ENCODE results near the gene PAF1. TPM values are rescaled to one million over a fixed set of nuclear protein-coding genes. Genes with fewer than 3 reads are reported as not detected.

PAF1 gene
- total RNA-seq (2021; ENCODE audit: unreplicated experiment) (901 TPM), Bru-seq, nascent RNA (percentile 100 among the genes with signal in this experiment), BruChase-seq, experiment 1, labeled RNA remaining after a 2-hour chase (percentile 100 among the genes with signal in this experiment), BruChase-seq, experiment 2, labeled RNA remaining after a 6-hour chase (percentile 100 among the genes with signal in this experiment)
- polyA plus RNA-seq (2012; ENCODE audit: insufficient read length), result 1,335 TPM
- long read RNA-seq, transcript PAF1-201 (14 exons, 2,066 nt), result major isoform, 1,234 of 2,288 reads
- long read RNA-seq, partial matches to known transcripts, result 218 of 2,288 reads
- long read RNA-seq, other reads (novel, unspliced or antisense), result 835 of 2,288 reads

DNA sequence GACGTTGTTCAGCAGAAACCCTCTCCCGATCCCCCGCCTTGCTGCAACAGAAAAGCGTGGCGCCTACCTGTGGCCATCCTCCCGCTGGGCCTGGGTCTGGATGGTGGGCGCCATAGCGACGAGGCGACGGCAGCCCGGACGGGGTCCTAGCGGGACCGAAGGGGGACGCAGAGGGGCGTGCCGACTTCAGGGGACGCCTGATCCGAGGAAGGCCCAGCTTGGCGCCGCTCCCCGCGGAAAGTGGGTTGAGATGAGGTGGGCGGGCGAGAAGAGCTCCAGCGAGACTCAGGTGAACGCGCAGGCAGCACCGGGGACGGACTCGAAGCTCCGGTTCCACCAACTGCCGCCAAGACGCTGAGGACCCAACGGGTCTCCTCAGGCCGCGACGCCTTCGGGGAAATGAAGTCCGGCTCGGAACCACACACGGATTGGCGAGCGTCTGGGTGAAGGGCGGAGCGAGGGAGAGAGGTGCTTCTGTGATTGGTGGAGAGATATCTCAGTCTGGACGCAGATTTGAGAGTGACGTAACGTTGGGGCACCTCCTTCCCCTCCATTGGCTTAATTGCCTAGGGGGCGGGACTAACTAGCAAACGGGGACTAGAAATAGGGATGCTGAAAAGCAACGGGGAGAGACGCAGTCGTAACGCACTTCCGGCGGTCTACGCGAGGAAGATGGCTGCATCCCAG lies at the start of gene PAF1, which contains the start of gene MED29:
PAF1 (minus strand) TSS at position 356 of the 687 bp plus-strand sequence; CDS start at position 114, 242 bp downstream.
MED29 (plus strand) TSS at position 628 of the 687 bp plus-strand sequence; CDS start at position 673, 45 bp downstream.
- POLR2A ChIA-PET, result interaction anchor here (0.5 to 6.4 kb wide), 49 partner anchors 8 to 894 kb away, joined by 3 to 145 read pairs (median 6); partner anchors contain the start of genes DYRK1B, EID2, LRFN1 and PLEKHG2
- Histone ChIP-seq H3K4me3 (ENCODE audit: low read depth in 2 of 2, low read length in 2 of 2) (peak within 1 kb of the TSS; percentile 39 to 51), H3K4me1 (ENCODE audit: control insufficient read depth, insufficient read depth, low read length) (peaks cover 24% of the 10 kb centered on the region), H3K36me3 (ENCODE audit: control insufficient read depth, insufficient read depth, low read length) (peaks cover 54% of the 10 kb centered on the region), H3K27ac (ENCODE audit: low read length) (peak within 1 kb of the TSS; percentile 86), H3K27me3 (ENCODE audit: control insufficient read depth, insufficient read depth, low read length) (no peaks in the 10 kb centered on the region), H3K9me3 (ENCODE audit: control insufficient read depth, insufficient read depth, low read depth, low read length) (no peaks in the 10 kb centered on the region)
- TF ChIP-seq REST (IDR thresholded peaks at IDR 0.05; ENCODE audit: insufficient read depth in 1 of 2, low read depth in 2 of 2, low read length in 1 of 2), result no peak
- TF ChIP-seq TCF7L2 (IDR thresholded peaks at IDR 0.05; ENCODE audit: low read depth, low read length), result no peak
- TF ChIP-seq POLR2AphosphoS5 (IDR thresholded peaks at IDR 0.05; ENCODE audit: low read depth, low read length), result no peak
- TF ChIP-seq CTCF (IDR thresholded peaks at IDR 0.05), result no peak
- no peak for TF ChIP-seq SIN3A (IDR thresholded peaks at IDR 0.05; ENCODE audit: borderline replicate concordance, insufficient read depth, low read depth, low read length)
- in situ Hi-C loops (cut with HindIII; ENCODE audit: low pct_unique_long_range_greater_than_20kb, low sequenced_read_pairs), result loop anchor here (5.0 to 10.0 kb wide), 8 partner anchors 36 to 901 kb away; partner anchors contain the start of gene LEUTX
- DNase-seq (ENCODE audit: low read depth, low spot score), result peak; percentile 100
- CTCF ChIA-PET, result interaction anchor here (0.6 to 2.2 kb wide), 23 partner anchors 8 to 455 kb away, joined by 3 to 26 read pairs (median 4); partner anchors contain the start of genes EID2B, FBL, PLEKHG2 and RPS16
- no TSS peak for BruUV-seq (replicated peaks)
- peak; percentile 96 for ATAC-seq
- intact Hi-C loops (cut with micrococcal nuclease; ENCODE audit: unreplicated experiment), result loop anchor here (1.0 kb wide), 2 partner anchors 21 to 49 kb away; partner anchors contain the start of genes PLEKHG2 and SAMD4B

DNA sequence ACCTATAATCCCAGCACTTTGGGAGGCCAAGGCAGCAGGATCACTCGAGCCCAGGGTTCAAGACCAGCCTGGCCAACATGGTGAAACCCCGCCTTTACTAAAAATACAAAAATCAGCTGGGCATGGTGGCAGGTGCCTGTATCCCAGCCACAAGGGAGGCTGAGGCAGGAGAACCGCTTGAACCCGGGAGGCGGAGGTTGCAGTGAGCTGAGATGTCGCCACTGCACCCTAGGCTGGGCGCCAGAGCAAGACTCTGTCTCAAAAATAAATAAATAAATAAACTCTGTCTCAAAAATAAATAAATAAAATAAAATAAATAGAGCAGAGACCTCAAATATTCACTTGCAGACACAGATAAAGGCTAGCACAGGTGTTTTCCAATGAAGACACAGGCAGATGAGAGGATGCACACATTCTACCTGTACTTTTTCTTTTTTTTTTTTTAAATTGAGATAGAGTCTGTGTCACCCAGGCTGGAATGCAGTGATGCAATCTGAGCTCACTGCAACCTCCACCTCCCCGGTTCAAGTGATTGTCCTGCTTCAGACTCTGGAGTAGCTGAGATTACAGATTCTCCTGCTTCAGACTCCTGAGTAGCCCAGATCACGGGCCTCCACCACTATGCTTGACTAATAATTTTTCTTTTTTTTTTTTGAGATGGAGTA lies 47.5 kb upstream of the PAF1 start:
- peak; percentile 99 for DNase-seq (ENCODE audit: low read depth, low spot score)
- ChIA-PET CTCF (interaction anchor here (0.6 to 4.7 kb wide), 28 partner anchors 10 to 866 kb away, joined by 3 to 118 read pairs (median 5); partner anchors contain the start of genes DLL3, EID2, EID2B and PLEKHG2), POLR2A (interaction anchor here (0.6 to 2.4 kb wide), 22 partner anchors 10 to 558 kb away, joined by 3 to 9 read pairs (median 4); partner anchors contain the start of genes EID2B and SAMD4B)
- intact Hi-C loops (cut with micrococcal nuclease; ENCODE audit: unreplicated experiment) (no loop called here), in situ Hi-C loops (cut with HindIII; ENCODE audit: low pct_unique_long_range_greater_than_20kb, low sequenced_read_pairs) (no loop called here)
- H3K36me3 ChIP-seq (ENCODE audit: control insufficient read depth, insufficient read depth, low read length), result peaks cover 15% of the 10 kb centered on the region
- peaks cover 50% of the 10 kb centered on the region for H3K4me1 ChIP-seq (ENCODE audit: control insufficient read depth, insufficient read depth, low read length)
- no peak overlapping the region for H3K4me3 ChIP-seq (ENCODE audit: low read depth in 2 of 2, low read length in 2 of 2)
- TF ChIP-seq POLR2AphosphoS5 (IDR thresholded peaks at IDR 0.05; ENCODE audit: low read depth, low read length) (no peak), TCF7L2 (IDR thresholded peaks at IDR 0.05; ENCODE audit: low read depth, low read length) (no peak), SIN3A (IDR thresholded peaks at IDR 0.05; ENCODE audit: borderline replicate concordance, insufficient read depth, low read depth, low read length) (no peak), CTCF (IDR thresholded peaks at IDR 0.05) (no peak), REST (IDR thresholded peaks at IDR 0.05; ENCODE audit: insufficient read depth in 1 of 2, low read depth in 2 of 2, low read length in 1 of 2) (no peak)
- ATAC-seq, result no peak
- no peaks in the 10 kb centered on the region for H3K27me3 ChIP-seq (ENCODE audit: control insufficient read depth, insufficient read depth, low read length)
- no TSS peak for BruUV-seq (replicated peaks)
- H3K9me3 ChIP-seq (ENCODE audit: control insufficient read depth, insufficient read depth, low read depth, low read length), result no peaks in the 10 kb centered on the region
- peak overlapping the region; percentile 15; the same call in 1 of the 2 replicates for H3K27ac ChIP-seq (ENCODE audit: low read length)
